ENCODE data around the gene MRPL22.
"Not testable (repeated sequence)": the region's sequence is repeated elsewhere in the genome, so short reads cannot be mapped to it uniquely, and the experiment has no call there.

Gene MRPL22

DNA sequence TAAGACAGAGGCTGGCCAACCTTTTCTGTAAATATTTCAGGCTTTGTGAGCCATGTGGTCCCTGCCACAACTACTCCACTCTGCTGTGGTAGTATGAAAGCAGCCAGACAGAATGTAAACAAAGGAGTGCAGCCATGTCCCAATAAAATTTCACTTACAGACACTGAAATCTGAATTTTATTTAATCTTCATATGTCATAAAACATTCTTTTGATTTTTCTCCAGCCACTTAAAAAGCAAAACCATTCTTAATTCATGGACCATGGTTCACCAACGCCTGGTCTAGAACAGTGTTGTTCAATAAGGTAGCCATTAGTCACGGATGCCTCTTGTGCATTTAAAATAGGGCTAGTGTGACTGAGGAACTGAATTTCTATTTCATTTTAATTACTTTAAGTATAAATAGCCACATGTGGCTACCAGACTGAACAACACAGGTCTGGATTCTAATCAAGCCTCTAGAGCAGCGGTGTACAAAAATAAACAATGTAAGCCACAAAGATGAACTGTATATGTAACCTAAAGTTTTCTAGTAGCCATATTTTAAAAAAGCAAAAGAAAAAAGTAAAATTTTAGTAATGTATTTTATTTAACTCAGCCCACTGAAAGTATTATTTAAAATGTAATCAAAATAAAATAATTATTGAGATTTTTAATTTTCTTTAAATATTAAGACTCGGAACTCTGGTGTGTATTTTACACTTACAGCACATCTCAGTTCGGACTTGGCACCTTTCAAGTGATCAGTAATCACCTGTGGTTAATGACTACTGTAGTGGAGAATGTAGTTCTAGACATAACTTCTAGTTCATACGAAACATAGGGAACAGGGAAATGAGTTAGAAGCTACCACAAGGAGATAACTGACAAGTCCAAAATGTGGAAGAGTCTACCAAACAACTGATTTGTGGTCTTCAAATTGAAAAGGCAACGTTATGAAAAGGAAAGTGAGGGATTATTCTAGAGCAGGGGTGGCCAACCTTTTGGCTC, 17.1 kb upstream of the MRPL22 start:
- DNase-seq (ENCODE audit: low read depth) = peak; percentile 88
- no peak overlapping the region for H3K4me3 ChIP-seq (ENCODE audit: low read depth, low read length)
- TF ChIP-seq, protein P1, sequence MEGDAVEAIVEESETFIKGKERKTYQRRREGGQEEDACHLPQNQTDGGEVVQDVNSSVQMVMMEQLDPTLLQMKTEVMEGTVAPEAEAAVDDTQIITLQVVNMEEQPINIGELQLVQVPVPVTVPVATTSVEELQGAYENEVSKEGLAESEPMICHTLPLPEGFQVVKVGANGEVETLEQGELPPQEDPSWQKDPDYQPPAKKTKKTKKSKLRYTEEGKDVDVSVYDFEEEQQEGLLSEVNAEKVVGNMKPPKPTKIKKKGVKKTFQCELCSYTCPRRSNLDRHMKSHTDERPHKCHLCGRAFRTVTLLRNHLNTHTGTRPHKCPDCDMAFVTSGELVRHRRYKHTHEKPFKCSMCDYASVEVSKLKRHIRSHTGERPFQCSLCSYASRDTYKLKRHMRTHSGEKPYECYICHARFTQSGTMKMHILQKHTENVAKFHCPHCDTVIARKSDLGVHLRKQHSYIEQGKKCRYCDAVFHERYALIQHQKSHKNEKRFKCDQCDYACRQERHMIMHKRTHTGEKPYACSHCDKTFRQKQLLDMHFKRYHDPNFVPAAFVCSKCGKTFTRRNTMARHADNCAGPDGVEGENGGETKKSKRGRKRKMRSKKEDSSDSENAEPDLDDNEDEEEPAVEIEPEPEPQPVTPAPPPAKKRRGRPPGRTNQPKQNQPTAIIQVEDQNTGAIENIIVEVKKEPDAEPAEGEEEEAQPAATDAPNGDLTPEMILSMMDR (IDR thresholded peaks at IDR 0.05; ENCODE audit: low read depth, low read length, missing control alignments) = no peak
- in situ Hi-C loops (cut with HindIII; ENCODE audit: low sequenced_read_pairs) = no loop called here

DNA sequence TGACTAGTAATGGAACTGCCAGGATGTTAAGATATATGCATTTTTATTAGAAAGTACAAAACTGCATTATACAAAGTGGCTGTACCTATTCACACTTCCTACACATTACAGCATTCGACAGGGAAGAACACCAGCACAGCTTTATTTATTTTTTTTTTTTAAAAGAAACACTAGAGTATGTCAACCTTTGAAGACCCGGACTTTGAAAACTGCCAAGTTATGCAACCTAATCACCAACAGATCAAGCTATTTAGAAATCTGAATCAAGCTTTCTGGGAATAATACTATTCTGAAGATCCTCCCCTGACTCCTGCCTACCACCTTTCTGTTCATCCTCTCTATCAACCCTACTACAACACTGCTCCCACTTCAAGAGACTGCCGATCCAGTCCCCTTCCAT, 7.3 kb upstream of the MRPL22 start:
- DNase-seq (ENCODE audit: low read depth) = no peak
- no peak overlapping the region for H3K4me3 ChIP-seq (ENCODE audit: low read depth, low read length)
- in situ Hi-C loops (cut with HindIII; ENCODE audit: low sequenced_read_pairs) = no loop called here
- TF ChIP-seq, protein P1 (IDR thresholded peaks at IDR 0.05; ENCODE audit: low read depth, low read length, missing control alignments) = no peak

DNA sequence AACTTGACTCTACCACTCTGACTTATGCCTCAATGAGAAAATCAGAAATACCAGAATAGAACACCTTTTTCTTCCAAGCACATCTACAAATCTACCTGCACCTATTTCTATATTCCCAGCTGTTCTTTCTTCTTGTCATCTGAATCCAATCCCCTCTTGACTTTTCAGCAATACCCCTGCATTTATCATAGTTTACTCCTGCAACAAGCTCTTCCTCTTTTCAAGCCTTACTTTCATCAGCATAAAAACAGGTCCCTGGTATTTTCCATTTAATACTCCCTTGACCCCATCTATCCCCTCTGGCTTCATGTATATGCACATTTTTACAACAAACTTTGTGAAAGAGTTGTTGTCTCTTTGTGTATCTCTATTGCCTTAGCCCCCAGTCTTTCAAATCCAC, 6.0 kb upstream of the MRPL22 start:
- in situ Hi-C loops (cut with HindIII; ENCODE audit: low sequenced_read_pairs) = no loop called here
- TF ChIP-seq, protein P1 (IDR thresholded peaks at IDR 0.05; ENCODE audit: low read depth, low read length, missing control alignments) = no peak
- no peak for DNase-seq (ENCODE audit: low read depth)
- H3K4me3 ChIP-seq (ENCODE audit: low read depth, low read length) = no peak overlapping the region

DNA sequence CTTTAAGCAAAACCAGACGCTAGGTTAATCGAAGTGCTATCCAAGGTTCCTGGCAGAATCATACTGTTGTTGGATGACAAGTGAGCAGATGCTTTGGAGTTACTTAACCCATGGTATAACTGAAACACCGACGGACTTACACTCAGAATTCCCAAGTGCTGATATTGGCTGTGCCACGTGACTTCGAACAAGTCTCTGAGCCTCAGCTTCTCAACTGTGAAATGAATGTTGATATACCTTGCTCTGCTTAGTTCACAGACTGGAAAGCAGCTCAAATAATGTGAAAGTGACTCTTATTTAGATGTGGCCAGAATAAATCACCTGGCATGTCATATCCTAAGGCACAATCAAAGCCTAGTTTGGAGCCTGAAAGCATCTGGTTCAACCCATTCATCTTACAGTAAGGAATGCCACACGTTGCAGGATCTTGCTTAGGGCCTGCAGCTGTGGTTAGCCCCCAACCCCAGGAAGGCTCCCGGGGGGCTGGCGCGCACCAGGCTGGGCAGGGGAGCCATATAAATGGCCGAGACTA, 3.6 kb upstream of the MRPL22 start:
- in situ Hi-C loops (cut with HindIII; ENCODE audit: low sequenced_read_pairs) = no loop called here
- H3K4me3 ChIP-seq (ENCODE audit: low read depth, low read length) = peak overlapping the region; percentile 91
- no peak for DNase-seq (ENCODE audit: low read depth)
- TF ChIP-seq, protein P1 (IDR thresholded peaks at IDR 0.05; ENCODE audit: low read depth, low read length, missing control alignments) = no peak

DNA sequence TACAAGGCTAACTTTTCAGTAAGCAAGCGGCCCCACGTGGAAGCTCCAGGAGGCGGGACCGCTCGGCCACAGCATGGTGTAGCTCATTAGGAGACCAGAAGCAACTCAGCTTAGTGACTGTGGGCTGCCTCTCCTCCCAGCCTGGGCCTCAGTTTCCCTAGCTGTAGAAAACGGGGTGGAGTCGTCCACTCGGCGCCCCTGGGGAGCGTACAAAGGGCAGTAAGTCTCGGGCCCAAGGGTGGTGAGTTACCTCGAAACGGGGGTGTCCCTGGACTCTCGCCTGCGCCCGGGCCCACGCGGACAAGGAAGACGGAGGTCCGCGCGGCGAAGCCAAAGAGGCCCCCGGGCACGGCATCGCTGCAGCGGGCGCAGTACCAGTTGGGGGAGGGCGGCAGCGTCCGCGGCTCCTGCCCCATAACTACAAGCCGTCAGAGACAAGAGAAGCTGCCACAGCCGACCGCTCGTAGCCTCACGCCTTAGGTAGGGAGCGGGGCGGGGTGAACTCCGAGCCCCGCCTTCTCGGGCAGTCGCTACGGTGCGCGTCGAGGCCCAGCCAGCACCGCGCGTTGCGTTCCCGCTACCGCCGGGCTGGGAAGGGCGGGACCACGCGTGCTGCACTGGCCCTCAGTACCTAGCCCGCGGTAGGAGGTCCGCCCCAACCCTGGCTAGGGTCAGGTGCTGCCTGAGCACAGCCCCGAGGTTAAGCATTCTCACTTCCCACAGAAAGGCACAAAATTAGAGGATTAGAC, 3.0 kb upstream of the MRPL22 start, which contains the start of gene GEMIN5:
Gene GEMIN5, minus strand, starts transcription at position 494 of the 749 bp plus-strand sequence. Its CDS starts 78 bp downstream, at position 416.
- H3K4me3 ChIP-seq (ENCODE audit: low read depth, low read length) = peak within 1 kb of the TSS; percentile 91
- DNase-seq (ENCODE audit: low read depth) = peak; percentile 59
- in situ Hi-C loops (cut with HindIII; ENCODE audit: low sequenced_read_pairs) = no loop called here
- TF ChIP-seq, protein P1 (IDR thresholded peaks at IDR 0.05; ENCODE audit: low read depth, low read length, missing control alignments) = no peak

DNA sequence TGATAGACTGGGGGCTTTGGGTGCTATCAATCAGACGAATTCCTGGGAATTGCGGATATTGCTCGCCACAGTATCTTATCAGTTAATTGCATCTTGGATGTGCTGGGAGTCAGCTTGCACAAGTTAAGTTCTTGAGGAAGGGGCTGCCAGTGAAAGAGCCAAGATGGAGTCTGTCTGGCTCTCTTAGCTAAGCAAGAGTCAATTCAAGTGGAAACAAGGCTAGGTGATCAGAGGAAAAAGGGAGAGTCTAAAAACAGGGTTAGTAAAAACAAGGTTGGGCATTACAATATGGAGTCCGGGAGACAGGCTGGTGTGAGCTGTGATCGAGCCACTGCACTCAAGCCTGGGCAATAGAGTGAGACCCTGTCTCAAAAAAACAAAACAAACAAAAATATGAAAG, 1.5 kb upstream of the MRPL22 start:
- in situ Hi-C loops (cut with HindIII; ENCODE audit: low sequenced_read_pairs); DNase-seq (ENCODE audit: low read depth); H3K4me3 ChIP-seq (ENCODE audit: low read depth, low read length): not testable (repeated sequence)
